Mesothelial cell of epicardium (in vitro differentiated cells): Measurements from ENCODE around the gene SPPL3. TPM values are rescaled to one million over a fixed set of nuclear protein-coding genes. Genes with fewer than 3 reads are reported as not detected.

Experiments
- DNase-seq, 2 experiments: peaks; one replicate each; pipeline ENCODE4 v3.0.0; 2021; ENCODE audit warnings: low spot score in 2 of 2; ENCODE audit not compliant: unreplicated experiment in 2 of 2
- H3K27ac Mint-ChIP-seq: 2 replicates; pipeline ENCODE4 v1.8.0; 2021; ENCODE audit warnings: mixed read lengths
- H3K27me3 Mint-ChIP-seq: 2 replicates; pipeline ENCODE4 v1.8.0; 2021; ENCODE audit warnings: low read depth, mixed read lengths
- H3K36me3 Mint-ChIP-seq: 2 replicates; pipeline ENCODE4 v1.8.0; 2021; ENCODE audit warnings: mixed read lengths
- H3K4me1 Mint-ChIP-seq: 2 replicates; pipeline ENCODE4 v1.8.0; 2021; ENCODE audit warnings: mixed read lengths
- H3K4me3 Mint-ChIP-seq: 2 replicates; pipeline ENCODE4 v1.8.0; 2021; ENCODE audit warnings: mild to moderate bottlenecking, moderate library complexity, mixed read lengths
- H3K9me3 Mint-ChIP-seq: 2 replicates; pipeline ENCODE4 v1.8.0; 2021; ENCODE audit warnings: mixed read lengths
- total RNA-seq: library from RNA; stranded (reverse); gene quantifications from 3 replicates; pipeline ENCODE4 v1.2.1, GENCODE V29; 2021
- TF ChIP-seq, protein P1 (sequence below): fragments of 200-600 bp; sonication (generic); IDR thresholded peaks from one replicate; pipeline ENCODE4 v1.5.0; 2021; ENCODE audit warnings: antibody characterized with exemption; ENCODE audit not compliant: unreplicated experiment

The SPPL3 gene
- total RNA-seq, 1 donor from 2014 or later = 79.8 TPM

GRCh38 chr12:120928864-120929652, 24.9 kb upstream of the SPPL3 start:
- peaks cover 8% of the 10 kb centered on the region for H3K4me1 Mint-ChIP-seq
- TF ChIP-seq, protein P1, sequence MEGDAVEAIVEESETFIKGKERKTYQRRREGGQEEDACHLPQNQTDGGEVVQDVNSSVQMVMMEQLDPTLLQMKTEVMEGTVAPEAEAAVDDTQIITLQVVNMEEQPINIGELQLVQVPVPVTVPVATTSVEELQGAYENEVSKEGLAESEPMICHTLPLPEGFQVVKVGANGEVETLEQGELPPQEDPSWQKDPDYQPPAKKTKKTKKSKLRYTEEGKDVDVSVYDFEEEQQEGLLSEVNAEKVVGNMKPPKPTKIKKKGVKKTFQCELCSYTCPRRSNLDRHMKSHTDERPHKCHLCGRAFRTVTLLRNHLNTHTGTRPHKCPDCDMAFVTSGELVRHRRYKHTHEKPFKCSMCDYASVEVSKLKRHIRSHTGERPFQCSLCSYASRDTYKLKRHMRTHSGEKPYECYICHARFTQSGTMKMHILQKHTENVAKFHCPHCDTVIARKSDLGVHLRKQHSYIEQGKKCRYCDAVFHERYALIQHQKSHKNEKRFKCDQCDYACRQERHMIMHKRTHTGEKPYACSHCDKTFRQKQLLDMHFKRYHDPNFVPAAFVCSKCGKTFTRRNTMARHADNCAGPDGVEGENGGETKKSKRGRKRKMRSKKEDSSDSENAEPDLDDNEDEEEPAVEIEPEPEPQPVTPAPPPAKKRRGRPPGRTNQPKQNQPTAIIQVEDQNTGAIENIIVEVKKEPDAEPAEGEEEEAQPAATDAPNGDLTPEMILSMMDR = no peak
- peak; percentile 51 to 74 for DNase-seq
- H3K27me3 Mint-ChIP-seq = no peaks in the 10 kb centered on the region
- H3K9me3 Mint-ChIP-seq = no peaks in the 10 kb centered on the region
- peak overlapping the region; percentile 85 for H3K27ac Mint-ChIP-seq
- peak overlapping the region; percentile 34 for H3K4me3 Mint-ChIP-seq
- no peaks in the 10 kb centered on the region for H3K36me3 Mint-ChIP-seq

- no peaks in the 10 kb centered on the region for H3K27me3 Mint-ChIP-seq
- no peak for DNase-seq
- TF ChIP-seq, protein P1 = no peak
- H3K36me3 Mint-ChIP-seq = no peaks in the 10 kb centered on the region
- H3K9me3 Mint-ChIP-seq = no peaks in the 10 kb centered on the region
- H3K27ac Mint-ChIP-seq = peak overlapping the region; percentile 77
- peaks cover 8% of the 10 kb centered on the region for H3K4me1 Mint-ChIP-seq
- H3K4me3 Mint-ChIP-seq = no peak overlapping the region
Observed at GRCh38 chr12:120925740-120926563, 21.8 kb upstream of the SPPL3 start.

DNA sequence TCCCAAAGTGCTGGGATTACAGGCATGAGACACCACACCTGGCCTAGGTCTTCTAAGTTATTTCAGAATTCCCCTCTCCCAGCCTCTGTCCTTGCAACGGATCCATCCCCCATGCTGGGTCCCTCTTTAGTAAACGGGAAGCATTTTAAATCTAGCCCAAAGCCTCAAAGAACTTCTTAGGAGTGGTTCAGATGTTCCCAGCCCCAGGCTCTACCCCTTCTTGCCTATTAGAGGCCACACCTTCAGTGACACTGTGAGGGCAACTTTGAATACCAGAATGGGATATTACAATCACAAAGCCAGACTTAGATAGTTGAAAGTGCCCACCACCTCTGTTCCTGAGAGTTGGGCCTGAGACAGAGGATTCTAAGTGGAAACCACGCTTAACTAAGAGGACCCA, 18.1 kb upstream of the SPPL3 start:
- DNase-seq = no peak
- Mint-ChIP-seq H3K36me3 (no peaks in the 10 kb centered on the region), H3K27me3 (no peaks in the 10 kb centered on the region), H3K4me1 (no peaks in the 10 kb centered on the region), H3K4me3 (no peak overlapping the region), H3K9me3 (peaks cover 8% of the 10 kb centered on the region), H3K27ac (no peak overlapping the region)
- TF ChIP-seq, protein P1 = no peak

DNA sequence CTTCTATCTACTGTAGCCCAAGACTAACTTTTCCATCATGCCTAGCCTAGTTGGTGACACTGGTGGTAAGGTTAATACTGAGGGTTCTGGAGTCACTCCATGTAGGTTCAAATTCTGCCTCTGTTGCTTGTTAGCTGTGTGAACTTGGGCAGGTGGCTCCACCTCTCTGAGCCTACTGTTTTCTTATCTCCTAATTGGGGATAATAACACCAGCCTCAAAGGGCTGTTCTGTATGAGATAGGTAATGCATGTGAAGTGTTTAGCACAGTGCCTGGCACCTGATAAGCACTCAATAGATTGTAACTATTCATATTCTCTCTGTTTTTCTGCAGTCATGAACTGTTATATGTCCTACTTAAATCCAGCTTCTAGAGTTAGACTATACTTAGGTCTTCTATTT, 17.5 kb upstream of the SPPL3 start:
- no peak for DNase-seq
- Mint-ChIP-seq H3K27ac (no peak overlapping the region), H3K9me3 (peaks cover 12% of the 10 kb centered on the region), H3K36me3 (no peaks in the 10 kb centered on the region), H3K4me3 (no peak overlapping the region), H3K4me1 (no peaks in the 10 kb centered on the region), H3K27me3 (no peaks in the 10 kb centered on the region)
- TF ChIP-seq, protein P1 = no peak

DNA sequence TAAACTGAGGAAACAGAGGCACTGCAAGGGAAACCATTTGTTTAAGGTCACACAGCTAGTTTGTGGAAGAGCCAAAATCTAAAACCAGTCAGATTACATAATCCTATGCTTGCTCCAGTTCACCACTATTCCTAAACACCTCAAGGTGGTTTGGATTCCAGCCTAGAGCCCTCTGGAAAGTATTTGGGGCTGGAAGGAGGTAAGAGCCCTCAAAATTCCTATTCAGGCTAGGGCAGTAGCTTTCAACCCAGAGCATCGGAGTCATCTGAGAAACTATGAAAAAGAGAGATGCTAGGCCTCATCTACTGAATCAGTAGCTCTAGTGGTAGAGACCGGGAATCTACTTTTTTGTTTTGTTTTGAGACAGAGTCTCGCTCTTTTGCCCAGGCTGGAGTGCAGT, 16.0 kb upstream of the SPPL3 start:
- H3K27me3 Mint-ChIP-seq = no peaks in the 10 kb centered on the region
- no peaks in the 10 kb centered on the region for H3K36me3 Mint-ChIP-seq
- H3K4me1 Mint-ChIP-seq = no peaks in the 10 kb centered on the region
- no peak for DNase-seq
- H3K4me3 Mint-ChIP-seq = no peak overlapping the region
- TF ChIP-seq, protein P1 = no peak
- peaks cover 14% of the 10 kb centered on the region for H3K9me3 Mint-ChIP-seq
- no peak overlapping the region for H3K27ac Mint-ChIP-seq
